Measurements from ENCODE around the gene GPN2. TPM values are rescaled to one million over a fixed set of nuclear protein-coding genes. Genes with fewer than 3 reads are reported as not detected.
A peak's percentile ranks its signal among the peaks of the same experiment; 100 is the strongest.

The GPN2 gene
- total and polyA plus RNA-seq, 12 donors = 17.2 to 50.7 (median 27.1) TPM

- WGBS, 4 donors = 0 to 2% (median 0%) methylated on average over 33 to 50 of the region's 50 CpGs
- Histone ChIP-seq H3K4me1 (replicated peaks in 1 of 2) (peaks cover 10 to 20% of the 10 kb centered on the region in 2 donors), H3K27me3 (no peaks in the 10 kb centered on the region), H3K9me3 (replicated peaks in 1 of 3) (no peaks in the 10 kb centered on the region), H3K36me3 (replicated peaks in 1 of 2) (peaks cover 0 to 32% of the 10 kb centered on the region in 2 donors), H3K27ac (peak within 1 kb of the TSS; percentile 62 to 91 (median 80)), H3K4me3 (peak within 1 kb of the TSS; percentile 58 to 95 (median 72))
- peak; percentile 92 to 98 (median 94) for DNase-seq
- intact Hi-C loops (cut with DNase I) = no loop called here
- peak; percentile 58 to 83 for TF ChIP-seq POLR2A (IDR thresholded peaks at IDR 0.05)
- TF ChIP-seq, protein P1, sequence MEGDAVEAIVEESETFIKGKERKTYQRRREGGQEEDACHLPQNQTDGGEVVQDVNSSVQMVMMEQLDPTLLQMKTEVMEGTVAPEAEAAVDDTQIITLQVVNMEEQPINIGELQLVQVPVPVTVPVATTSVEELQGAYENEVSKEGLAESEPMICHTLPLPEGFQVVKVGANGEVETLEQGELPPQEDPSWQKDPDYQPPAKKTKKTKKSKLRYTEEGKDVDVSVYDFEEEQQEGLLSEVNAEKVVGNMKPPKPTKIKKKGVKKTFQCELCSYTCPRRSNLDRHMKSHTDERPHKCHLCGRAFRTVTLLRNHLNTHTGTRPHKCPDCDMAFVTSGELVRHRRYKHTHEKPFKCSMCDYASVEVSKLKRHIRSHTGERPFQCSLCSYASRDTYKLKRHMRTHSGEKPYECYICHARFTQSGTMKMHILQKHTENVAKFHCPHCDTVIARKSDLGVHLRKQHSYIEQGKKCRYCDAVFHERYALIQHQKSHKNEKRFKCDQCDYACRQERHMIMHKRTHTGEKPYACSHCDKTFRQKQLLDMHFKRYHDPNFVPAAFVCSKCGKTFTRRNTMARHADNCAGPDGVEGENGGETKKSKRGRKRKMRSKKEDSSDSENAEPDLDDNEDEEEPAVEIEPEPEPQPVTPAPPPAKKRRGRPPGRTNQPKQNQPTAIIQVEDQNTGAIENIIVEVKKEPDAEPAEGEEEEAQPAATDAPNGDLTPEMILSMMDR (IDR thresholded peaks at IDR 0.05) = no peak
Measured at GRCh38 chr1:26900001-26900814, 10.1 kb upstream of the GPN2 start, which contains the start of gene GPATCH3. Gene GPATCH3, minus strand, starts transcription at chr1:26900467. Its CDS starts 25 bp downstream, at chr1:26900442.

DNA sequence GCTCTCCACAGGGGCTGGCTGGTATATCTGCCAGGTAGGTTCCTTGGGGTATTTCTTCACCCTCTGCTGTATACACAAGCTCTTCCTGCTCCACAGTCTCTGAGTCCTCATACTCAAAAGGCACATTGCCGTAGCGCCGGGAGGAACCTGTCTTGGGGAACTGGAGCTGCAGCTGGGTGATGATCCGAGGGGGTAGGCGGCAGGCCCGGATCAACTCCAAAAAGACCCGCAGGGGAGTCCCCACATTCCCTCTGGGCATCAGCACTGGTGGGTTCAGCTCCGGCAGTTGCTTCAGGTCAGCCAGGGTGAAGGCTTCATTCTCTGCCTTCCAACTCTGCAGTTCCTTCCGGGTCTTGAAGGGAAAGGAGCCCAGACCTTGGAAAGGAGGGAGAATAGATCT lies 7.3 kb upstream of the GPN2 start:
- Histone ChIP-seq H3K36me3 (replicated peaks in 1 of 2) (peaks cover 0 to 58% of the 10 kb centered on the region in 2 donors), H3K27me3 (no peaks in the 10 kb centered on the region), H3K4me3 (no peak overlapping the region), H3K4me1 (replicated peaks in 1 of 2) (peaks cover 10 to 20% of the 10 kb centered on the region in 2 donors), H3K27ac (no peak overlapping the region), H3K9me3 (replicated peaks in 1 of 3) (no peaks in the 10 kb centered on the region)
- intact Hi-C loops (cut with DNase I) = no loop called here
- WGBS, 4 donors = 85 to 93% (median 90%) methylated on average over 8 to 9 of the region's 9 CpGs
- no peak for TF ChIP-seq POLR2A (IDR thresholded peaks at IDR 0.05)
- TF ChIP-seq, protein P1 (IDR thresholded peaks at IDR 0.05) = no peak
- no peak for DNase-seq

DNA sequence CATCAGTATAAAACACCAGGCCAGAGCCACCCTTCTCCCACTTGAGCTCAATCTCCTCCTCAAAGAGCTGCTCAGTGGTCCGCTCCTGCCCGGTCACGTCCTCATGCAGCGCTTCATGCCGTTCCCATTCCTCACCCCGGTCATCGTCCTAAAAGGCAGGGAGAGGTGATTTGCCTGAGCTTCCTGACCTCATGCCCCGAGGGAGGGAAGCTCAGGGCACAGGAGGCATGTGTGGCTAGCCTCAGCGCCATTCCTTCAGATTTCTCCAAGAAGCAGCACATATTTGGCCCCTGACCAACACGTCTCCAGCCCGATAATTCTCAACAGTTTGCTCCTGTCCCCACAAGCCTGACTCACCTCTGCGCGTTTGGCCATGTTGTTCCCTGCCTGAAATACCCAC lies 4.2 kb upstream of the GPN2 start:
- DNase-seq = no peak
- 93 to 95% (median 94%) methylated on average over 13 of the region's 13 CpGs for WGBS, 4 donors
- H3K36me3 ChIP-seq (replicated peaks in 1 of 2) = peaks cover 0 to 65% of the 10 kb centered on the region in 2 donors
- intact Hi-C loops (cut with DNase I) = no loop called here
- H3K27ac ChIP-seq = no peak overlapping the region
- no peaks in the 10 kb centered on the region for H3K27me3 ChIP-seq
- no peak overlapping the region for H3K4me3 ChIP-seq
- no peaks in the 10 kb centered on the region for H3K9me3 ChIP-seq (replicated peaks in 1 of 3)
- H3K4me1 ChIP-seq (replicated peaks in 1 of 2) = peaks cover 7 to 12% of the 10 kb centered on the region in 2 donors
- TF ChIP-seq, protein P1 (IDR thresholded peaks at IDR 0.05) = no peak
- no peak for TF ChIP-seq POLR2A (IDR thresholded peaks at IDR 0.05)

GRCh38 chr1:26890467-26890796 lies 349 bp upstream of the GPN2 start:
- Histone ChIP-seq H3K27ac (peak overlapping the region; percentile 35 to 99 (median 89)), H3K4me3 (peak overlapping the region in 3 of 4 donors; percentile 61 to 96 (median 90)), H3K4me1 (replicated peaks in 1 of 2) (peaks cover 7 to 10% of the 10 kb centered on the region in 2 donors), H3K36me3 (replicated peaks in 1 of 2) (peaks cover 0 to 67% of the 10 kb centered on the region in 2 donors), H3K9me3 (replicated peaks in 1 of 3) (no peaks in the 10 kb centered on the region), H3K27me3 (no peaks in the 10 kb centered on the region)
- DNase-seq = no peak
- WGBS, 4 donors = 2 to 5% (median 3%) methylated on average over 4 to 12 of the region's 12 CpGs
- TF ChIP-seq, protein P1 (IDR thresholded peaks at IDR 0.05) = no peak
- no peak for TF ChIP-seq POLR2A (IDR thresholded peaks at IDR 0.05)
- intact Hi-C loops (cut with DNase I) = no loop called here

All from adrenal gland (tissue), 12 donors.